Measurements from ENCODE around the gene PPM1J.

DNA sequence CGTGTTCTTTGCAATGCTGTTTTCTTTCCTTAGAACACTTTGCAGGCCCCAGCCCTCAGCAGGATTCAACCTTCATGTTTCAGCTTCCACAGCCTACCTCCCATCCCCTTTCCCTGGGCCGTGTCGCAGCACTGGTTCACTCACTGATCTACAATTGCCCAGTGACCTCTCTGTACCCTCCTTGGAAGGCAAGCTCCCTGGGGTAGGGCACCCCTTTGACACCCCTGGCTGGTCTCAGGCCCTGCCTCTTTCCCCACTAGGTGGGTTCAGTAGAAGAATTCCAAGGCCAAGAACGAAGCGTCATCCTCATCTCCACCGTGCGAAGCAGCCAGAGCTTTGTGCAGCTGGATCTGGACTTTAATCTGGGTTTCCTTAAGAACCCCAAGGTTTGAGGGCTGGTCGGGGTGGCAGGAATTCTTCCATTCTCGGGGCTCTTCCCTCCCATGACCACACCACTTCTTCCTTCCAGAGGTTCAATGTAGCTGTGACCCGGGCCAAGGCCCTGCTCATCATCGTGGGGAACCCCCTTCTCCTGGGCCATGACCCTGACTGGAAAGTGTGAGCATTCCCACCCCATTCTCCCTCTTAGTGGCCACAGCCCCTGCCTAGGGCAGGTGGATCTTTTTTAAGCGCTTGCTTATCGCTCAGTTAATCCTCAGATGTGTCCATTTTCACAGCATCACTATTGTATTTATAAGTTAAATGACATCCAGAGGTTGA lies 15.5 kb downstream of the PPM1J start:
- TF ChIP-seq SUZ12 (IDR thresholded peaks at IDR 0.05; ENCODE audit: extremely low read depth, insufficient read depth, insufficient read length) (no peak), YY1 (IDR thresholded peaks at IDR 0.05; ENCODE audit: insufficient read depth, insufficient read length) (no peak)
